GM12873 (cell line): ENCODE data around the gene ADAD1.

Source experiments
- TF ChIP-seq, protein P1 (sequence below): IDR thresholded peaks from 2 replicates; pipeline ENCODE4 v1.5.1; 2012; ENCODE audit warnings: low read depth, mild to moderate bottlenecking, moderate library complexity, low read length, control low read depth; ENCODE audit not compliant: insufficient read depth; ENCODE audit errors: missing control alignments

Gene ADAD1

DNA sequence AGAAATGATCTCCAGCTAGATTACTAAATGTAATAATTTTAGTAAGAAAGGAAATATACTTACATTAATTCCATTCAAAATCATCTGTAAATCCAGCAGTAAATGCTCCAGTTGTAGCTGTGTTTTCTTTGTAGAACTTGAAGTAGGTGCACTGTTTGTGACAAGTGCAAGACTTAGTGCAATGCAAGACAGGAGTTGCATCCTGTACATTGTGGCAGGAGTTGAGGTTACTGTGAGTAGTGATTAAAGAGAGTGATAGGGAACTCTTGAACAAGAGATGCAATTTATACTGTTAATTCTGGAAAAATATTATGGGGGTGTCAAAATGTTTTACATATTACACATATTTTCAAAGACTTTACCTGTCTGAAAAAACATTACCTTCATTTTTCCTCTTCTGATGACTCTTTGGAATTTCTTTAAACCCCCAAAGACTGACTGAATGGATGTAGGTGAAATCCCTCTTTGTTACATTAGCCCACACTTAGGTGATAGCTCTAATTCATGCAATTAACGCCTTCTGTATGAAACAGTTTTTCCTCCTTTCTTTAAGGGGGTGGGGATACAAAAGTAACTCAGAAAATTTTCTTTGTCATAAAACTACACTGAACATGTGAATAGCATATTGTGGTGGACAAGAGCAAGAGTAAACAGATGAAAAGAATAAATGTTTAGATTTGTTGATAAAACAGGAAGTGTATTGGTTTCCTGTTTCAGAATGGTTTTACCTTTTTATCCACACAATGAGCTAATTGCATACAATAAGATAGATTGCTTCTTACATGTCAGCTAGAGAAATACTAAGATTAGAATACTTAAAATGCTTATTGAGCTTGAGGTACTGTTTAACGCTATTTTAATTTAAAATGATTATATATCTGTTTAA, 77.7 kb downstream of the ADAD1 start, which contains the start of gene IL2:
Gene IL2, minus strand, starts transcription at position 495 of the 886 bp plus-strand sequence. Its CDS starts 285 bp downstream, at position 210.
- TF ChIP-seq, protein P1, sequence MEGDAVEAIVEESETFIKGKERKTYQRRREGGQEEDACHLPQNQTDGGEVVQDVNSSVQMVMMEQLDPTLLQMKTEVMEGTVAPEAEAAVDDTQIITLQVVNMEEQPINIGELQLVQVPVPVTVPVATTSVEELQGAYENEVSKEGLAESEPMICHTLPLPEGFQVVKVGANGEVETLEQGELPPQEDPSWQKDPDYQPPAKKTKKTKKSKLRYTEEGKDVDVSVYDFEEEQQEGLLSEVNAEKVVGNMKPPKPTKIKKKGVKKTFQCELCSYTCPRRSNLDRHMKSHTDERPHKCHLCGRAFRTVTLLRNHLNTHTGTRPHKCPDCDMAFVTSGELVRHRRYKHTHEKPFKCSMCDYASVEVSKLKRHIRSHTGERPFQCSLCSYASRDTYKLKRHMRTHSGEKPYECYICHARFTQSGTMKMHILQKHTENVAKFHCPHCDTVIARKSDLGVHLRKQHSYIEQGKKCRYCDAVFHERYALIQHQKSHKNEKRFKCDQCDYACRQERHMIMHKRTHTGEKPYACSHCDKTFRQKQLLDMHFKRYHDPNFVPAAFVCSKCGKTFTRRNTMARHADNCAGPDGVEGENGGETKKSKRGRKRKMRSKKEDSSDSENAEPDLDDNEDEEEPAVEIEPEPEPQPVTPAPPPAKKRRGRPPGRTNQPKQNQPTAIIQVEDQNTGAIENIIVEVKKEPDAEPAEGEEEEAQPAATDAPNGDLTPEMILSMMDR: no peak

DNA sequence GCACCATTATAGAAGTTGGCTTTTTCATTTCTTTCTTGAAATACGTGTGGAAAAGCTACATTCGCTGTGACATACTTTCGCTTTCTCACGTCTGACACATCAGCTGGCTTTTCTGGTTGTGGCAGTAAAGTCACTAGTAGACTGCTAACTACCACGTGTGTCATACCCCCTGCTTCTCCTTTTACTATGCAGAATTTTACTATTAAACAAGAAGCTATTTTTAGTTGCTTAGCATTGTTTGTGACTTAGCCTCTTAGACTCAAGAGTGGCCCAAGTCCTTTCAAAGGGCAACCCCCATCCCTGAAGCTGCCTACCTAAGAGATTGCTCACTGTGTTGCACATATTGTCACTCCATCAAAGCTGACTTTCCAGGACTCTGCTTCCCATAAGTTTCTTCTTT, 79.8 kb downstream of the ADAD1 start:
- TF ChIP-seq, protein P1: no peak

DNA sequence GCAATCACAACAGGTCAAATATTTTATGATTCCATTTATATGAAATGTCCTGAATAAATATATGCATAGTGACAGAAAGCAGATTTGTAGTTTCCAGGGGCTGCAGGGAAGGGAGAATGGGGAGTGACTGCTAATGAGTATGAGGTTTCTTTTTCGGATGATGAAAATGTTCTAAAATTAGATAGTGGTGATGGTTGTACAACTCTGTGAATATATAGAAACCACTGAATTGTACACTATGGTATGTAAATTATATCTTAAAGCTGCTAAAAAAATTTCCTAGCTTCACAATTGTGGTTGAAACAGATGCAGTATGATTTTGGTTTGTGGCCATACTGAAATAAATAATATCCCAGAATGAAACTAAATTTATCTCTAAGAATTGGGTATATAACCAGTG, 90.6 kb downstream of the ADAD1 start:
- TF ChIP-seq, protein P1: no peak

DNA sequence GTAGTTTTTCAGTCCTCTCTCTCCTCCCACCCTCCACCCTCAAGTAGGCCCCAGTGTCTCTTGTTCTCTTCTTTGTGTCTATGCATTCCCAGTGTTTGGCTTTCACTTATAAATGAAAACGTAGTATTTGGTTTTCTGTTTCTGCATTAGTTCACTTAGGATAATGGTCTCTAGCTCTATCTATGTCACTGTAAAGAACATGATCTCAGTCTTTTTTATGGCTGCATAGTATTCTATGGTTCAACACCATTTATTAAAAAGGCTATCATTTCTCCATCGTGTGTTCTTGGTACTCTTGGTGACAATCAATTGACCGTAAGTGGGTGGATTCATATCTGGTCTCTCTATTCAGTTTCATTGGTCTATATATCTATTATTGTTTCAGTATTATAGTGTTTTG, 96.4 kb downstream of the ADAD1 start:
- TF ChIP-seq, protein P1: no peak

DNA sequence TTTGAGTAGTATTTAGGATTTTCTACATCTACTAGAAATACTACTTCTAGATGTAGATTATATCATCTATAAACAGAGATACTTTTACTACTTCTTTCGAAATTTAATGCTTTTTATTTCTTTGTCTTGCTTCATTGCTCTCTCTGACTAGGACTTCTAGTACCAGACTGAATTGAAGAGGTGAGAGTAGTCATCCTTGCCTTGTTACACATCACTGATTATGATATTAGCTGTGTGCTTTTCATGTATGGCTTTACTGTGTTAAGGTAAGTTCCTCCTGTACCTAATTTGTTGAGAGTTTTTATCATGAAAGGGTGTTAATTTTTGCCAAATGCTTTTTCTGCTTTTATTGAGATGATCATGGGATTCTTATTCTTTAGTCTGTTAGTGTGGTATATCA, 97.3 kb downstream of the ADAD1 start:
- TF ChIP-seq, protein P1: no peak

DNA sequence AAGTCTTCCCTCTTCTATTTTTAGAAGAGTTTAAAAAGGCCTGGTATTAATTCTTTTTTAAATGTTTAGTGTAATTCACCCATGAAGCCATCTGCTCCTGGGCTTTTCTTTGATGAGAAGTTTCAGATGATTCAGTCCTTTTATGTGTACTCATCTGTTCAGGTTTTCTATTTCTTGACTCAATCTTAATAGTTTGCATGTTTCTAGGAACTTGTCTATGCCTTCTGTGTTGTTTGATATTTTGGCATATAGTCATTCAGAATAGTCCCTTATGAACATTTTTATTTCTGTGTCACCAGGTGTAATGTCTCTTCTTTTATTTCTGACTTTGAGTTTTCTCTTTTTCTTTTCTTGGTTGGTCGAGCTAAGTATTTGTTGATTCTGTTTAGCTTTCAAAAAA, 97.9 kb downstream of the ADAD1 start:
- TF ChIP-seq, protein P1: no peak
